GM21619 (cell line): ENCODE measurements around the gene C19orf12.
"Not testable (repeated sequence)": the region's sequence is repeated elsewhere in the genome, so short reads cannot be mapped to it uniquely, and the experiment has no call there.

Source experiments
- ATAC-seq: cut with Tn5 transposase; IDR thresholded peaks from one replicate; pipeline ENCODE4 v1.9.1; 2021; ENCODE audit not compliant: unreplicated experiment

C19orf12 gene

DNA sequence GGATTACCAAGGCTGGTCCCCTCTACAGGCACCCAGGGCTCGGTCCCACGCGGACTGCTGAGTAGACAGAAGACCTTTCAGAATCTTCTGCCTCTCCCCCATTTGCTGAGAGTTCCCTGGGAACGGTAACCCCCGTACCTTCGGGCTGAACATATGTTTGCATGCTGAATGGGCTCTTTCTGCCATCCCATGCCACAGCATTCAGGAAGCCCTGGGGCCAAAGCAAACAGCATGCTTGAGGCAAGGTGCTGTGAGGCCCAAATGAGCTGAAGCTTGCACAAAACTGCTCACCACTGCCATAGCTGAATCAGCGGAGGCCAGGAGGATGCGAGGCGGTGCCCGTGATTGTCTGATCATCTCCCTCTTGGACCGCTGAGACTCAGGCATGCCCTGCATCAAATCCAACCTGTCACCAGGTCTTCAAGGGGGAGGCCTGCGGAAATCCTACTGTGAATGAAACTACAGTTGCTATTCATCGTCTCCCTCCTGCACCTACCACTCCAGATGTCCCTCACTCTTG lies 16.3 kb upstream of the C19orf12 start:
- ATAC-seq: no peak

- ATAC-seq: no peak
Measured at GRCh38 chr19:29727906-29728305, 12.8 kb upstream of the C19orf12 start.

DNA sequence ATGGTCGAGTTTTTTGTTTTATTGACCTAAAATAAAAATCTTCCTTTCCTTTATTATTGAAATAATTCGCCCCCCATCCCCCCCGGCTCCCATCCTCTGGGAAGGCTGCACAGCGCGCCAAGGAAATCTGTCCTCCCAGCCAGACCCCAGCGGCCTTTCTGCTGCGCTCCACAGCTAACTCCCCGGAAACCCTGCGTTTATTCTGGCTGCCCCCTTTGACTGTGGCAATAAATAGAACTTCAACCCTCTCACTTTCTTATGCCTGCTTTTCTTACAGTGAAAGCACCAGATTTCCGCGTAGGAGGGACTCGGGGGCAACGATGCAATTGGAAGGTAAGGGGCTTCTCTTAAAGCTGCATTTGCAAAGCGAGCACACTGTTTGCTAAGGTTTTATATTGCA lies 9.7 kb upstream of the C19orf12 start:
- ATAC-seq: no peak

DNA sequence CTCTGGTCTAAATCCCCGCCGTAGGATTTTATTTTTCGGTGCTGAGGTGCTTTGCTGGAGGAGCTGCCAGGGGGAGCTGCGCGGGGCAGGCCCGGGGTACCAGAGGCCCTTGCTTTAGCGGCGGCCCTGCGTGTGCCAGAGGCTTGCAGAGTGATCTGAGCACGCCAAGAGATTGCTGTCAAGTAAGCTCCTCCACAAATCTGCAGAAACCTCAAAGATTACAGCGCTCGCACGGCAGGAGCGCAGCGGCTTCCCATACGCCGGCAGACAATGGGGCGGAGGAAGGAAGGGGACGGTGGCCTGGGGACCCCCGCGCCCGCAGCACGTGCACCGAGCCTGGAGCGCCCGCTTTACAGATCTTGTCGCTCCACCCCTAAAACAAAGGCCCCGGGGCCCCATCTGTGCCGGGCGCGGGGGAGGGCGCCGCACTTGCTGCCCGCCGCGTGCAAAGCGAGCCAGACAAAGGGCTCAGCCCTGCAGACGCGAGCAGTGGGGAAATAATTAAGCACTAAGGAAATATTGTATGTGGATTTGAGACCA lies 9.1 kb upstream of the C19orf12 start:
- no peak for ATAC-seq

DNA sequence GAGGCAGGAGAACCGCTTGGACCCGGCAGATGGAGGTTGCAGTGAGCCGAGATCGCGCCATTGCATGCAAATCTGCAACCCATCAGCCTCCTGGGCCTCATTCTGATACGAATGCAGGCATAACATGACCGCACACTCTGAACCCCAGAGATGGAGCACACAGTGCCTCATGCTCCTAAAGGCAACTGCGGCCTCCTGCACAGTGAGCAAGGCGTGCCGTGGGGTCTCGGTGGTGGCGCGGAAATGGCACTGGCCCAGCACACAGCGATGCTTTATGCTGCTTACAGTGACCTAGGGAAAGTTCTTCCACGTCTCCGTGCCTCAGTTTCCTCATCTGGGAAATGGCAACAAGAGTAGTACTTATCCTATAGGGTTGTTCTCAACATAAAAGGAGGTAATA lies 2.0 kb upstream of the C19orf12 start:
- ATAC-seq: no peak

DNA sequence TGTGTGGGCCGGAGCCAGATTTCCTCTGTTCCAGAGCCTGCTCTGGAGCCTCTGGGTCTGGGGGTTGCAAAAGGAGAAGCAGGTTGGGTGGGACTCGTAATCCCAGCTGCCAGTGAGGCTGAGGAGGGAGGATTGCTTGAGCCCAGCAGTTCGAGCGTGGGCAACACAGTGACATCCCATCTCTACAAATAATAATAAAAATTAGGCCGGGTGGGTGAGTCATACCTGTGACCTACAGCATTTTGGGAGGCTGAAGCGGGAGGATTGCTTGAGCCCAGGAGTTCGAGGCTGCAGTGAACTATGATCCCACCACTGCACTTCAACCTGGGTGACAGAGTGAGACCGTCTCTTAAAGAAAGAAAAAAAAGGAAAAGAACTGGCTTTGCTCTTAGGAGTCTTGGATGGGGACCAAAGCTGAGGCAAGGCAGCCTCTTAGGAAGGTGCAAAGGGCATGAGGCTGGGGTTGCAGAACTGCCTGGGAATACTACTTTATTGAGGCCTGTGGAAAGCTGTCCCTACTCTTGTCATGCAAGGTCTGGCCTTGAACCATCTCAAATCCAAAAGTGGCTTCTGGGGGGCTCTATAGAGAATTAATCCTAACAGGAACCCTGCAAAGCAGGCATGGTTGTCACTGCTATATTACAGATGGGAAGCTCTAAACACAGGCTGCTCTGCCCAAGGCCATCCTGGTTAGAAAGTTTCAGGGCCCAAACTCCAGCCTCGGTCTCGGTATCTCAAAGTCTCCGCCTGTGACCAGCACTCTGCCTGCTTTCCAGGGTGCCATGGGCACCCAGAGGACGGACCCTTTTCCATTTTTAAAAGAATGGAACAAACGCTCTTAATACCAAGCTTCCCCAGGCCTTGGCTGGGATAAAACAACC lies 880 bp upstream of the C19orf12 start:
- peak; percentile 13 for ATAC-seq

GRCh38 chr19:29714371-29714952 lies 599 bp downstream of the C19orf12 start:
- ATAC-seq: peak; percentile 7

DNA sequence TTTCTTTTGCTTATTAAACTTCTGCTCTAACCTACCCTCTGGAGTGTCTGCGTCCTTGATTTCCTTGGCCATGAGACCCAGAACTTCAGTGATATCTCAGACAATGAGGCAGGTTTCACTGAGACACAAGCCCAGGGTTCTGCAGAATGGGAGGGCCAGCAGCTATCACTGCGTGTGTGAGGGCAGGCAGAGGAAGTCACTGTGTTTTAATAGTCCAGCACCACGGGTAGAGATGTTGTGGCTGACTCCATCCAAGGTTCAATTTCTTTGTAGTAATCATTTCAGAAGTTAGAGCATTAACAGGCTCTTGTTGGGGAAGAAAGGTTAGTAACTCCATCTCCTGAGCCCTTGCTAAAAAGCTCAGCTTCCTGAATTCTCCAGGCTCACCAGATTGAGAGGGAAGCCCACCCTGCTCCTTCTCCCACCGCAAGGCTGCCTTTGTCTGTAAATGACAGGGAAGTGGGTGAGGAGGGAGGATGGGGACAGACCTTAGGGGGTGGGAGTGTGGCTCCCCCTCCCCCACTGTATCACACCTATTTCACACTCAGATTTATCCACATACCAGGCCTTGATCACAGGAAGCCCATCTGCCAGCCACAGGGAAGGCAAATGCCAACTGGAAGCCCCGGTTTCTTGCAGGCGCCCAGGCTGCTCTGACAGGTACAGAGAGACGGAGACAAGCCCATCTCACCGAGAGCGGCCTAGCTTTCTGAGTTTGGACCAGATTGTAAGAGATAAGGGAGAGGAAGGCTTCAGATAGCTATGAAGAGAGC lies 2.1 kb downstream of the C19orf12 start:
- no peak for ATAC-seq

DNA sequence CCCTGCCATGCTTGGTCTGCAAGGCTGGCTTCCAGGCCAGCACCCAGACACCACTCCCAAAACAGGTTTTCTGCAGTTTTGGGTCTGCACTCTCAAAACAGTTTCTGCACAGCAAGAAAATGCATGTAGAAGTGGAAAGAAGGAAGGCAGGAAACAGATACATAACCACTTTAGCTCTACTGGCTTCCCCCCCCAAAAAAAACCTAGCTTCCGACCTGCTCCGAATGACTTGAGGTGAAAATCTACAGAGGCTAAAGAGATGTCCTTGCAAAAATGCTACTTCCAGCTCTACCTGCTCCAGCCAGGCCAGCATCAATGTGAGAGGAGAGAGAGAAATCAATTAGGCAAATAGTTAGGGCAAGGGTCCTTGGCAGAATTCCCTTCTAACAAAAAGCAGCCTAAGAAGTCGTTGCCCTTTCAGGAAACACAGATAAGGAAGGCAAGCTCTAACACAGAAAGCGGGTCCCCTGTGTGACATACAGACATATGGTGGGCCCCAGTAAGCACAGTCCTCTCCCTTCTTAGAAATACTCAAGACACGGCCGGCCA lies 3.4 kb downstream of the C19orf12 start:
- ATAC-seq: no peak

- ATAC-seq: not testable (repeated sequence)
Measured at GRCh38 chr19:29709440-29709798, 5.6 kb downstream of the C19orf12 start.

GRCh38 chr19:29708554-29709439 lies 6.3 kb downstream of the C19orf12 start:
- no peak for ATAC-seq

DNA sequence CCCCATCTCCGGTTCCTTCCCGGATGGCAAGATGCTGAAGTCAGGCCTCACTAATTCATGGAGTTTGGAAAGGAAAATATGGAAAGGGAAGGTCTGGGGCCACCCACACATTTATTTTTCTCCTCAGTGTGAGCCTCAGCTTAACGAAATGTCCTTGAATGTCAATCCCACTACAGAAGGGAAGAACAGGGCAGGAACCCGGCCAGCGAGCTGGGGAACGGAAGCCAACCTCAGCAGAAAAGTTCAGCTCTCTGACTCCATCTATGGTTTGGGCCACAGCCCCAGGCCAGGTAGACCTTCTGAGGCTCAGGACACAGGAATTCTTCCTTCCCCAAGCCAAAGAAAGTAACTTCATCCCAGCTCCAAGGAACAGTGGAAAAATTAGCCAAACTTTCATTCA lies 8.4 kb downstream of the C19orf12 start:
- ATAC-seq: no peak

GRCh38 chr19:29705706-29706105 lies 9.4 kb downstream of the C19orf12 start:
- ATAC-seq: no peak

DNA sequence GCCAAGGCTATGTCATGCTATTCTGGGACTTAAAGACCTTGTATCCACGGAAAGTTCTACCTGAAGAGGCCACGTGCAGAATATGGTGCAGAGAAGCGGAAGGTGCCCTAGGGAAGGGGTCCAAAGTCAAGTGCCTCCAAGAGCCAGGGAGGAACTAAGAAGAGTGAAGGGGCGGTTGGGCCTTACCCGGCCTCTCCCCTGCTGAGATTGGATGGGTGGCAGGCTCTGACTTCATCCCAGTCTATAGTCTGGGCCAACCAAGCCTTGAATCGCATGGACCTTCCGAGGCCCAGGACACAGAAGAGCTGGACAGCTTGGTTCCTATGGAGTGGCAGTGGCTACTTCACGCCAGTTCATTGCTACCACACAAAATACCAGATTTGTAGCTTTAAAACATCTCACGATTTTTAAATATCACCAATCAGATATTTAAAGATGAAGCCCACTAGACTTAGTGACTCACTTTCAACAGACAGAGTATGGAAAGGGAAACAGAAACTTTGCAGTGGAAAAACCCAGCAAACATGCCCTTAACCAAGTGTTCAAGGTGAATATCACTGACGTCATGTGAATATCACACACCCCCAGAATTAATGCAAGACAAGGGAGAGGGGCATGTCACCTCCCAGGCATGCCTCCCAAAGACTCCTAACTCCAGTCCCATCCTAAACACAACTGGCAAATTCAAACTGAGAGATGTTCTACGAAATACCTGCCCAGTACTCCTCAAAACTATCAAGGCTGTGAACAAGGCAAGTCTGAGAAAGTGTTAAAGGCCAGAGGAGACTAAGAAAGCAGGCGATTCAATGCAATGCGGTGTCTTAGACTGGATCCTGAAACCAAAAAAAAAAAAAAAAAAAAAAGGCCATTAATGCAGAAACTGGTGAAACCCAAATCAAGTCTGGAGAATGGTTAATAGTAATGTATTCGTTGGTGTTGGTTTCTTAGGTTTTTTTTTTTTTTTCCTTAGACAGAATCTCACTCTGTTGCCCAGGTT lies 10.2 kb downstream of the C19orf12 start:
- peak; percentile 60 for ATAC-seq

DNA sequence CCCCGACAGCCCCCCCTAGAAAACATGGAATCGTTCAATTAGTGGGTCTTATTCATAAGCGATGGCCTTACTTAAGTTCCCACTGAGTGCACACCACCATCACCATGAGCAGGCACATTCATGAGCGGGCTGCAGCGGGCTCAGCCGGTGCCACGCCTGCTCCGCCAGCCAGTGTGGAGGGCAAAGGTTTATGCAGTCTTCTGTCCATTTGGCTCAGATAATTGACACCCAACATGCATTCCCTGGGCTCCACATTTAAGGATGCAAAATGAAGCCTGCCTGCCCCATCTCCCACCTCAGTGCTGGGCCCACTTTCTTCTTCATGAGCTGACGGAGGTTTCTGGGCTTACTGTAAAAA lies 12.1 kb downstream of the C19orf12 start:
- no peak for ATAC-seq

DNA sequence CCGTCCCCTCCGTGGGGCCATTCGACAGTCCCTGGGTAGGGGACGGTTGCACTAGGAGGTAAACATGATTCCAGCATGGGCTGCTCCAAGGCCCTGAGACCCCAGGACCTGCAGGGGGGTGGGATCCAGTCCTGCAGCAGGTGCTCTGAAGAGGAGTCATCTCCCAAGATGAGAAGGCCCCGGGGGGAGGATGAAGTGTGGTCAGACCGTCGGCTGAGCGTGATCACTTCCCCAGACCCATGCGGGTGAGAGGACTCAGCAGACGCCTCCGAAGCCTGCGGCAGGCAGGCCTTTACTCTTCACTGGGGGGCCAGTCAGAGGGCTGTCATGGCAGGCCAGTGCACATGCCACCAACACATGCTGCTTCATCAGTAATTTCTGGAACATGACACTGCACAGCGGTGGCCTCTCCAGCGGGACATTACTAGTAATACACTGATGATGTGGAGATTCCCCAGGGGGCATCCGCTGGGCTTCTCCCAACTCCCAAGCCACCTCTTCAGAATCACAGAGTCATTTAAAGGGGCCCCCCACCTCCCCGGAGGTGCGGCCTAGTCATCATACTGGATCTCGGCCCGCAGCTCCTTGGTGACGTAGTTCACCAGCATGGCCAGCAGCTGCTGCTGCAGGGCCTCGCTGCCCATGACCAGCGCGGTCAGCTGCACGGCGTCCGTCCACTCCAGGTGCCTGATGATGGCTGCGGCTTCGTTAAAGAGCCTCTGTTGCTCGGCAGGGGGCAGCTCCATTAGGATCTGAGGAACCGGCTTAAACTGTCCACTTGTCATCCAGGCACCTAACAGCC lies 12.7 kb downstream of the C19orf12 start:
- ATAC-seq: no peak

GRCh38 chr19:29700498-29700897 lies 14.6 kb downstream of the C19orf12 start:
- ATAC-seq: no peak

DNA sequence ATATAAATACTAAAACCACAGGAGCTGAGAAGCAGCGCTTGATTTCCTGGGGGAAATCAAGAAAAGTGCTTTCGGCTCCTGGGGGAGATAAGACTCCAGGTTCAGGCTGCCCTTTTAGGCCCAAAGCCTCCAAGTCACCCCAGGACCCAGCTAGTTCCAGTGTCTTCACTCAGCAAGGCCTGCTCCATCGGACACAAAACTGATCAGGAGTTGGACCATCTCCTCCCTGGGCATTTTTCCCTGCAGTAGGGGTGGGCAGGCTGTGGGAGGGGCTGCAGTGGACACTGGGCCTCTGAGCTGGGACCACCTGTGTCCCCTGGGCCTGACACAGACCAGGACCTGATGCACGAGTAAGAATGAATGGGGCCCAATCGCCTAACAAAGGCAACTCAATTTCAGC lies 15.2 kb downstream of the C19orf12 start:
- ATAC-seq: no peak
